Measurements from ENCODE around the gene SMAD3.

SMAD3 gene

DNA sequence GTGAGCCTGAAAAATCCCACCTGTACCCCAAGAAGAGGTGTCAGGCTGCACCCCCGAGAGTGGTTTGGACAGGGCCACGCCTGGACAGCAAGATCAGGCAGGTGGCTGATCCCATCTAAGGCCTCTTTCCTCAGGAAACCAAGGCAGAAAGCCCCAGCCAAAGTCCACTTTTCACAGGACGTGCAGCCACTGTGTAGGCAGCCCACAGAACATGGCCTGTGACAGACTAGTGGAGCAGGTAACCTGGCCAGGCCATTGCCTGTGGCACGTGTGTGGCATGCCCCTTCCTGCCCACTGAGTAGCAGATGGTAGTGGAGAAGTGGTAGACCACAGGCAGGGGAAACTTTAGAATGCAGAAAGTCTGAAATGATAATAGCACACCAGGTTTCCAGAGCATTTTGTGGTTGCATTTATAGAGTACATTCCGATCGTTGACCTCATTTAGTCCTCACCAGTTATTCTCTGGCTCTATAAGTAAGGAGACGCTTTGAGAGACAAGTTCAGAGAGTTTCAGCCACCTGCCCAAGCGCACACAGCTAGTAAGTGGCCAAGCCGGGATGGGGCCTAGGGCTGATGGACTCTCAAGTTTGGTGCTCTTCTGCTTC, 120.3 kb downstream of the SMAD3 start:
- no peak for DNase-seq

DNA sequence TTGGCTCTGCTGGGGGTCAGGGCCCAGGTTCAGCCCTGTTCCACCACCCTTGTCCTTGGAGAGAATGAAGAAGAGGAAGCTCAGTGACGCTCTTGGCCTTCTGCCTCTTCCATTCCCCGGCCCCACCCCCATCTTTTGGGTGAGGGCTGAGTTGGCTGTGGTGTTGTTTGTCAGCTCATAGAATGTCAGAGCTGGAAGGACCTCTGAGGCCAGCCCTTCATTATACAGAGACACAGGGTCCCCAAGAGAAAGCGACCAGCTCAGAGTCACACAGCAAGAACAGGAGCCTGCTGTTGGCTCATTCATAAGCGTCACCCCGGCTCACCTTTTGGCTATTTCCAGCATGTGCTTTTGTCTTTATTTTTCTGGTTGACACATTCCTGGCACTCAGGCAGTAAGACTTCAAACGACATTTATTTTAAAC, 120.8 kb downstream of the SMAD3 start:
- peak; percentile 19 for DNase-seq

DNA sequence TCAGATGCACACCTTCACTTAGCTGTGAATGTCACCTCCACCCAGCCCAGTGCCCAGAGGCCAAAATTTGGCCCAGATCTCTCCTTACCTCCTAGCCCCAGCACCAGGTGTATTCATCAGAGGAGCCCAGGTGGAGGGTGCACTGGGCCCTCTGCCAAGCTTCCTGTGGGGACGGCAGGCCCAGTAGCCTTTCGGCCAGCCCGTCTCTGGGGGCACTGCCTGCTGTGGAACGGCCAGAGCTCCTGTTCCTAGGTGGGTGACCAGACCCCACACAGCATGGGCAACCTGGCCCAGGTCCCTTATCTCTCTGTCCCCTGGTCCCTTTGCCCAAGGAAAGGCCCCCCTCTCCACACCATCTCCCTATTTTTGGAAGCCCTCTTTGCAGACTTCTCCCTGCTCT, 121.3 kb downstream of the SMAD3 start:
- no peak for DNase-seq

DNA sequence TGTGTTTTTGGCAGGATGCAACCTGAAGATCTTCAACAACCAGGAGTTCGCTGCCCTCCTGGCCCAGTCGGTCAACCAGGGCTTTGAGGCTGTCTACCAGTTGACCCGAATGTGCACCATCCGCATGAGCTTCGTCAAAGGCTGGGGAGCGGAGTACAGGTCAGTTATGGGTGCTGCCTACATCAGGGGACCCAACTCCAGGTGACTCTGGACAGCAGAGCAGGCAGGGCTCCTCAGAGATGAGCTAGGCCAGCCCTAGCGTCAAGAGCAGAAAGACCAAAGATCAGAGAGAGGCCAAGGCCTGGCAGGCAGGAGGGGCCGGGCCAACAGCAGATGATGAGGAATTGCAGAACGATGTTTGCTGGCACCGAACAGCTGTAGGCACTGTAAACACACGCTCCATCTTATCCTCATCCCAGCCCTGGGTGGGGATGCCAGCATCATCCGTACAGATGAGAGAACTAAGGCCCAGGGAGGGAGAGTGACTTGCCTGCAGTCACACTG, 122.0 kb downstream of the SMAD3 start:
- no peak for DNase-seq

DNA sequence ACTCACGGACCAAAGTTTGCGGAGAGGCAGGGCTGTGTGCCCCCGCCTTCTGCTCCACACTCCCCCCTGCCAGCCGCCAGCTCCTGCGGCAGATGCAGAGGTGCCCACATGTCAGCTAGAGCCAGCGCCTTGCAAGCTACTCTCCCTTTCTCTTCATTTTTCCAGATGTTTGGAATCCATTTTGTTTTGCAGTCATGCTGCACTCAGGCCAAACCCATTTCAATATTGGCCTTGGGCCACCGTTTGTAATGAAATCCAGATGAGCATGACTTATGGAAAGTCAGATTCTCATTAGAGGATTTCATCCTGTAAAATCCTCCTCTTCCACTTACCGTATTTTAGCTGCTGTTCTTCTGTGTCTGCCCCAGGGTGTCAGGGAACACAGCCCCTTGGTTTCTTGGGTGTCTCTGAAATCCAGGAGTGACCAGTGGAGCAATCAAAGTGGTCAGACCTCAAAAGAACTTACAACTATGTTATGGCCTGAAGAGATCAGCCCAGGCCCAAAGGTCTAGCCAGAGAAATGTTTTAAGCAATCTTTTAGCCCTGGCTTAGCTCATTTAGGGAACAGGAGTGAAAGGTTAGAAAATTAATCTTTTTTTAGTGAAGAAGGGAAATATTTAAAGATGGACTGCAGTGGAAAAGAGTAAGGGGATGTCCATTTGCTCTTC, 123.3 kb downstream of the SMAD3 start:
- DNase-seq = no peak

DNA sequence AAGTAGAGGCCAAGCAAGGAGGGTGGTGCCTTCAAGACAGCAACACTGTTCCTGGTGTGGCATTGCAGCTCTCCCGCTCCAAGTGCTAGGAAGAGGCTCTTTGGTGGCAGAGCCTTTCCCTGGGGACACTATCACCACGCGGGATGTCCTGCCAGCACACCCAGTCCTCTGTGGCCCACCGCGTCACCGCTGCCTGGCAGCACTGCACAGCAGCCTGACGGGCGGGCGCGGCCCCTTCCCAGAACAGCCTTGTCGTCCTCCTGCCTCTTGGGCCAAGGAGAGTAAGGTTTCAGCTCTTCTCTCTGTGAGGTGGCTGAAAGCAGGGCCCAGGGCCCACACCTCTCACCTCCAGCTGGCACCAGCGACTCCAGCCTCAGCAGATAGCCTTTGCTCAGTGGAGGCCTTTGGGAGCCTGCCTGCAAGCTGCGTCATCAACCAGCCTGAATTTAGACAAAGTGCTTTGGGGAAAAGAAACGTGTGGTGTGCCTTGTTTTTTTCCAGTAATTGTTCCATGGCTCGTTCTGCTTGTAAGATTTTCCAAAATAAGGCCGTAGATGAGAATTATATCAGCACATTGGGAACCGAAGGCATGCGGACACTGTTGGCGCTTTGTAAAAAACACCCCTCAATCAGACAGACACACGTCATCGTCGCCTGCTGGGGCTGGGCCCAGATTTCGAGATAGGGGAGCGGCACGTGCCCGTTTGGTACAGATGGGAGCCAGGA, 124.1 kb downstream of the SMAD3 start:
- DNase-seq = no peak

DNA sequence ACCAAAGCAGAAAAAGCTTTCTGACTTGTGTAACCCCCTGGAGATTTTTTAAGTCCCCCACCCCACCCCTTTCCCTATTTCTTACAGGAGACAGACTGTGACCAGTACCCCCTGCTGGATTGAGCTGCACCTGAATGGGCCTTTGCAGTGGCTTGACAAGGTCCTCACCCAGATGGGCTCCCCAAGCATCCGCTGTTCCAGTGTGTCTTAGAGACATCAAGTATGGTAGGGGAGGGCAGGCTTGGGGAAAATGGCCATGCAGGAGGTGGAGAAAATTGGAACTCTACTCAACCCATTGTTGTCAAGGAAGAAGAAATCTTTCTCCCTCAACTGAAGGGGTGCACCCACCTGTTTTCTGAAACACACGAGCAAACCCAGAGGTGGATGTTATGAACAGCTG, 124.9 kb downstream of the SMAD3 start:
- DNase-seq = no peak

DNA sequence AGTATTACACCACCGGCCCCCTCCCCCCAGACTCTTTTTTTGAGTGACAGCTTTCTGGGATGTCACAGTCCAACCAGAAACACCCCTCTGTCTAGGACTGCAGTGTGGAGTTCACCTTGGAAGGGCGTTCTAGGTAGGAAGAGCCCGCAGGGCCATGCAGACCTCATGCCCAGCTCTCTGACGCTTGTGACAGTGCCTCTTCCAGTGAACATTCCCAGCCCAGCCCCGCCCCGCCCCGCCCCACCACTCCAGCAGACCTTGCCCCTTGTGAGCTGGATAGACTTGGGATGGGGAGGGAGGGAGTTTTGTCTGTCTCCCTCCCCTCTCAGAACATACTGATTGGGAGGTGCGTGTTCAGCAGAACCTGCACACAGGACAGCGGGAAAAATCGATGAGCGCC, 125.4 kb downstream of the SMAD3 start:
- no peak for DNase-seq

DNA sequence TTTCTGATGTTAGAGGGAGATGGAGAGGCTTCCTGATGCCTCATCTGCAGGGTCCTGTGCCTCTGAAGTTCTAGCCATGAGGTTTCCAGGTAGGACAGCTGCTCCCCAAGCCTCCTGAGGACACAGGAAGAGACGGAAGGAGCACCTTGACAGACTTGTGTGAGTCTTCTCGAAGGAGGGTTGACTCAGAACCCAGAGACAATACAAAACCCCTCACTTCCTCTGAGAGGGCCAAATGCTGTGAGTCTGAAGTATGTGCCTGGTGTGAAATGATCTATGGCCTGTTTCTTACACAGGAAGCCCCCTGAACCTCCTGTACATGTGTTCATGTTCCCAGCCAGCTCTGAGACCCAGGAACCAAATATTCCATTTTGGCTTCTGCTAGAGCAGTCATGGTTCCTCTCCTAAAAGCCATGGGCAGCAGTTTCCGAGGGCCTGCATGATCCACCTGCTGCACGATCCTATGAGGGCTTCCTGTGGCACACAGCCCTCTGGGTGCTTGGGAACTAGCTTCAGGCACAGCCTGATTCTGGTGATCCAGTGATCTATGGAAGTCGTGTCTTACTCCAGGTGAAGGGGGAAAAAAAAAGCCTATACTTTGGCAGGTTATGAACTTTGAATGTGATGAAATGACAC, 126.9 kb downstream of the SMAD3 start:
- no peak for DNase-seq

DNA sequence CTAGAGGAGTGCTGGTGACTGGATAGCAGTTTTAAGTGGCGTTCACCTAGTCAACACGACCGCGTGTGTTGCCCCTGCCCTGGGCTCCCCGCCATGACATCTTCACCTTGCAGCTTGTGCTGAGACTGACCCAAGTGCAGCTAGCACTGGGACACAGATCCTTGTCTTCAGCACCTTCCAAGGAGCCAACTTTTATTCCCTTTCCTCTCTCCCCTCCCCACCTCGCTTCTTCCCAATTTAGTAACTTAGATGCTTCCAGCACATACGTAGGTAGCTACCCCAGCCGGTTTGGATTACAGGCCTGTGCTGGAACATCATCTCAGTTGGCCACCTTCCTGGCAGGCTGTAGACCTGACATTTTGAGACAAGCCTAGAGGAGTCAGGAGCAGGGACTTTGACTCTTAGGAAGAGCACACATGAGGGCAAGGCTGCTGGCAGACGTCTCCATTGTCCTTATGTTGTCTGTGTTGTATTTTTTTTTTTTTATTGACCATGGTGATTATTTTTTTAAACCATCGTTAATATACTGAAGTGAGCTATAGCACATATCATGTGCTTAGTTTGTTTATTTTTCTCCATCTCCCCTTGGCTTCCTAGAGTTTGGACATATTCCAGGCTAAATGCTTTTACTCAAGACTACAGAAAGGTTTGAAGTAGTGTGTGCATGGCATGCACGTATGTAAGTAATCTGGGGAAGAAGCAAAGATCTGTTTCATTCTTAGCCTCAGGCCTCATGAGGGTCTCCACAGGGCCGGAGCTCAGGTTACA, 128.0 kb downstream of the SMAD3 start:
- DNase-seq = no peak

DNA sequence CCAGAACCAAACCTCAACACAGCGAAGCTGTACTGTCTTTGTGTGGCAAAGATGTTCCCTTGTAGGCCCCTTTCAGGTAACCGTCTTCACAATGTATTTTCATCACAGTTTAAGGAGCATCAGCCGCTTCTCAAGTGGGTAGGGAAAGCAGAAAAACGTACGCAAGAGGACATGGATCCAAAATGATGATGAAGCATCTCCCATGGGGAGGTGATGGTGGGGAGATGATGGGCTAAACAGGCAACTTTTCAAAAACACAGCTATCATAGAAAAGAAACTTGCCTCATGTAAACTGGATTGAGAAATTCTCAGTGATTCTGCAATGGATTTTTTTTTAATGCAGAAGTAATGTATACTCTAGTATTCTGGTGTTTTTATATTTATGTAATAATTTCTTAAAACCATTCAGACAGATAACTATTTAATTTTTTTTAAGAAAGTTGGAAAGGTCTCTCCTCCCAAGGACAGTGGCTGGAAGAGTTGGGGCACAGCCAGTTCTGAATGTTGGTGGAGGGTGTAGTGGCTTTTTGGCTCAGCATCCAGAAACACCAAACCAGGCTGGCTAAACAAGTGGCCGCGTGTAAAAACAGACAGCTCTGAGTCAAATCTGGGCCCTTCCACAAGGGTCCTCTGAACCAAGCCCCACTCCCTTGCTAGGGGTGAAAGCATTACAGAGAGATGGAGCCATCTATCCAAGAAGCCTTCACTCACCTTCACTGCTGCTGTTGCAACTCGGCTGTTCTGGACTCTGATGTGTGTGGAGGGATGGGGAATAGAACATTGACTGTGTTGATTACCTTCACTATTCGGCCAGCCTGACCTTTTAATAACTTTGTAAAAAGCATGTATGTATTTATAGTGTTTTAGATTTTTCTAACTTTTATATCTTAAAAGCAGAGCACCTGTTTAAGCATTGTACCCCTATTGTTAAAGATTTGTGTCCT, 129.0 kb downstream of the SMAD3 start:
- DNase-seq = no peak

DNA sequence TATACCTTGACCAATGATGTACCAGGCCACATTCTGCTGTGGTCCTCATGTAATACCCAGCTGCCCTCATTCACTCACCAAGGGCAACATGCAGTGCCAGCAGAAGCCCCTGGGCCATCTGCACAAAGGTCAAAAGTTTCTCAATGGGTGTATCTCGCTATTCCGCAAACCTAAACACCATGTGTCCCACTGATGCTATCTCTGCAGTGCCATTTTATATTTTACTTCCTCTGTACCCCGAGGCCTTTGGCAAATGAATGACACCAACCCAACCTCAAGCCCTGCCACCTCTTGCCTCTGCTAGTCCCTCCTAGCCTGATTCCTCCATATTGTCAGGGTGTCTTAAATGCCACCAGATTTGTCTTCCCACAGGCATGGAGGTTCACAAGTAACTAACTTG, 129.9 kb downstream of the SMAD3 start:
- DNase-seq = no peak

DNA sequence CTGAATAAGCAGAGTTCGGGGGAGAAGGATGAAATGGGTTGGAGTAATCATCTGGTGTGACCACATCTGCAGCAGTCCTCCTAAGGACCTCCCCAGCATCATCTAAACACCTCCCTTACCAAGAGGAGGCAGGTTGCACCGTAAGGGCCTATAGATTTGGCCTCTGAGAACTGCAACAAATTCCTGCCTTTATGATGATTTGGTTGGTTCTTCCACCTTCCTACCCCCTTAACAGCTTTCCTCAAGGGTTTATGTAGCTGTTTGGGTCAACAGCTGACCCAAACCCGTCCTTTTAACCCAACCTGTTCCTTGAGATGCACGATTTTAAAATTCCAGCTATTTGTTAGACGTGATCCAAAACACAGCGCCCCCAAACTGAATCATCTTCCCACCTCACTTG, 130.8 kb downstream of the SMAD3 start:
- DNase-seq = no peak

DNA sequence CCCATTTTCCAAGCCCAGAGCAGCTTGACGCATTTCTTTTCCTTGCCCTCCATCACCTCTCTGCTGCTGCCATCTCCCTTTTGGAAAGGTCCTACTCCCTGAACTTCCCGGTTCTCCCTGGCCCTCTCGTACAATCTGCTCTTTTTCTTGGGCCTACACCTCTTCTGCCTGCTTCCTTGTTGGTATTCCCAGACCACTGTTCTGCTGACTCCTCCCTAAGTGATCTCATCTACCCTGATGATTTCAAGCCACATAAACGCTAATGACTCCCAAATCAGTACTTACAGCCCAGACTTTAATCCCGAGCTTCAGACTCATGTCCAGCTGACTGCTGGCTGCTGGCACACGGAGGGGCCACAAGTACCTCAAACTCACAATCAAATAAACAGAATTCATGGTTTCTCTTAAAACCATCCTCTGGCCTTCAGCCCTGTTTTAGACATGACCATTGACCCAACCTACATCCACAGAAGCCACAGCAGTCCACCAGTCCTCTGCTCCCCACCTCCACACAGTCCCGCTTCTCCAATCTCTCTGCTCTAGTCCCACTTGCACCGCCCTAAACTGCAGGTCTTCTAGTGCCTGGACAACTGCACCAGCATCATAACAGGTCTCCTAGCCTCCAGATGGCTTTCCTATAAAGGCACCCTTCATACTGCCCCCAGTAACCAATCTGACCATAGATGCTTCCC, 131.4 kb downstream of the SMAD3 start:
- no peak for DNase-seq

DNA sequence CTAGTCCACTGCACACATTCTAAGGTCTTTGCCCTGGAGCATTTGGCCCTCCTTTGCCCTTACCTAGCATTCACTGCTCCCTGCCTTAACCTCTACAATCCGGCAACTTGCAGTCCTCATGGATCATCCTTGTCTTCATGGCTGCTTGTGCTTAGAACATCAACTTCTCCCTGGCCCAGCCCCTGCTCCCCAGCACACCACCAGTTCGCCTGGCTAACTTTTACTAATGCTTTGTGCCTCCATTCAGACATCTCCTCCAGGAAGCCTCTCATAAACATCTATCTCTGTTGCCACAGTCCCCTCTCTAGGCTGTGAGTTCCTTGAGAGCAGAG, 131.9 kb downstream of the SMAD3 start:
- no peak for DNase-seq

DNA sequence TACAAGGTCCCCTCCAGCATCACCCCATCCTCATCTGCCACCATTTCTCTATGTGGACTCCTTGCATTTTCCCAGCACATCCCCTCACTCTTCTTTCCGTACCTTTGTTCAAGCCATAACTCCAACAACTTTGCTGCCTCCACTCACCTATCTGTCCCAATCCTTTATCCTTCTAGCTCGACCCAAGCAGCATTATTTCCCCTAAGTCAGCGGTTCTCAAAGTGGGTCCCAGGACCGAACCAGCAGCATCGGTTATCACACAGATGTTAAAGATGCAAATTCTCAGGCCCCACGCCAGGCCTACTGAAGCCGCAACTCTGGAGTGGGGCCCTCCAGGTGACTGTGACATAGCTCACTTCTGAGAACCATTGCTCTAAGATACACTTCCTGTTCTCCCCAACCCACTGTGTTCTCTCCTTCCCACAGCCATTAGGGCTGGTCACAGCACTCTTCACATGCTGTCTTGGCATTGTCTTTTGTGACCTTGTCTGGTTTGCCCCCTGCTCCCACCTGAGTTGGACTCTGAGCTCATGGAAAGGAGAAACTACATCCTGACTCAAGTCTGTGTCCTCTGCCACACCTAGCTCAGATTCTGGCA, 132.9 kb downstream of the SMAD3 start:
- no peak for DNase-seq

DNA sequence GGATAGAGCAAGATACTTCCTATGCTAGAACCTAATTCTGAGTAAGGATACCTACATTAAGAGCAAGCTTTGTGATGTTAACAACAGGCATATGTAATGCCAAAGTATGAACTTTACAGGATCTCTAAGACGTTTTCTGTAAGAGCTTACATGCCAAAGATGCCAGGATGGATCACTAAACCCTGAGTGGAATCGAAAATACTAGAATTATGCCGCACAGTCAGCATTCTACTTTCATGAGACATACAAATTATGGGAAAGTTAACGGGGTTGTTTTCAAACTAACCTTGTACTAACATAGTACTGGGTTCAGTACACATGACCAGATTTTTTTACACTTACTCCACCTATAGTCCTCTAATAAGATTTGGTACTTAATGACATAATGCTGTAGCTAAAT, 134.0 kb downstream of the SMAD3 start:
- DNase-seq = no peak

DNA sequence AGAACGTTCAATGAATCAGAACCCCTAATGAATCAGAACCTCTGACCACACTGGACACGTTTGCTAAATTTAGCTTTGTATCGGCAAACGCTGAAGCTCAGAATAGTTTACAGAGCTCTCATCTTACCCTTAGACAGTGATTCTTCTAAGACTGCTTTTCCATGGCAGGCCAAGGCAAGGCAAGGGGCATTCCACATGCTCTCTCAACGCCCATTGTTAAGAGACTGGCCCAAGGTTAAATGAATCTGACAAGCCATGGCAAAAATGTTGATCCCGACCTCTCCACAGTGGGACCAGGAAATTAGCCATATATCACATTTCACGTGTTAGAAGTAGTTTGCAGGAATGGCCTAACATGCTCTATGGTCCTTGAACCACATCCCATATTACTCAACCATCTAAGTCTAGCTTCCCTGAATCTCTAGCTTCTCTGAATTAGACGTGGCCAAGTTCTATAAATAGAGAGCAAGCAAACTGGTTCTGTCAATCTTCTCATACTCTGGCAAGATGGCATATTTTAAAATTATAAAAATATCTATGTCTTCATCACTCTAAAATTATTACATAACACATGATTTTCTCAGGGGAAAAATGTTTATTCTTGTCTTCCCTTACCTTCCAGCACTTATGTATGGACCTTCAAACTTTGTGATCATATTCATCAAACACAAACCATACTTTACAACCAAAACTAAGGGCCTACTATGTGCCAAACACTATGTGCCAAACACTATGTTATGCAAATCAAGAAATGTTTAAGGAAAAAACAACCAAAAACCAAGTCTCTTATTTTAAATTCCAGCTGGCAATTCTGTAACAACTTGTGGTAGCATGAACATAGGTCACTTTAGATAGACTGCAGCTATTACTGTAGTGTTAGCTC, 134.7 kb downstream of the SMAD3 start:
- no peak for DNase-seq

DNA sequence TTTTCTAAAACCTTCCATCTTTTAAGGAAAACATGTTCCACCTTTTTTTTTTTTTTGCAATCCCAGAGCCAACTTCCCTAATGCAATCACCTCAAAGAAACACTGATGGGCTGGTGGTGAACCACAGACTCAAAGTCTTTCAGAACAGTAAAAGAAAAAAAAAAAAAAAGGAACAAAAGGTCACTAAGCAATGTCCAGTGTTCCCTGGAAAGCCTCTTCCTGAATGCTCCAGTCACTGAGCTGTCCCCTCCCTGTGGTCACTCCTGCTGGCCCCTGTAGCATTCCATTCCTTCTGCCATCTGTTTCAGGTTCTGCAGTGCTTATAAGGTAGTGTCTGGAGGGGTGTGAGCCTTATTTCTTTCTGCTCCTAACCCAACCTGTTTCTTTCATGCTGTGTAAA, 135.7 kb downstream of the SMAD3 start:
- peak; percentile 12 for DNase-seq

DNA sequence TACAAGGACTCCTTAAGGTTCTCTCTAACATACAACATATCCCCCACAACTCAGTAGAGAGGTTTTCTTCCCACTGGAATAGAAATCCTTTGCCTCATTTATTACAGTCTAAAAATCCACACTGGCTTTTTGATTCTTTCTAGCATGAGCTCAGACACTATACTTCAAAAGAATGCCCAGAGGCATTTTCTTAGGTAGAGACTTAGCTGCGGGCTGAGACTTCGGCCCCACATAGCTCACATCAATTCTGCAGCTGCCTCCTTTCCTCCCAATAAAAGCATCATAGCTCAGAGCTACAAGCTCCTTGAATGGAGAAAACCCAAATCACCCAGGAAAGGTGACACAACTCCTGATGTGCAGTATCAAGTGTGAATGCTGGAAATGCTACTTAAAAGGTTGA, 136.7 kb downstream of the SMAD3 start:
- no peak for DNase-seq

Data from inflammatory macrophage treated with lipopolysaccharide for 4 hours (primary cell).